HG02763 (cell line): Measurements from ENCODE around the gene MRPL20.
"Not testable (repeated sequence)": the region's sequence is repeated elsewhere in the genome, so short reads cannot be mapped to it uniquely, and the experiment has no call there.

Source experiments
- ATAC-seq: cut with Tn5 transposase; IDR thresholded peaks from one replicate; pipeline ENCODE4 v1.9.1; 2021; ENCODE audit warnings: mild to moderate bottlenecking, moderate library complexity; ENCODE audit not compliant: unreplicated experiment

MRPL20 gene

GRCh38 chr1:1406821-1407635, at the start of gene MRPL20:
Gene MRPL20, minus strand, starts transcription at chr1:1407293. Its CDS starts 76 bp downstream, at chr1:1407217.
- ATAC-seq = peak; percentile 92

- ATAC-seq = not testable (repeated sequence)
Measured at GRCh38 chr1:1456683-1457255, 49.7 kb upstream of the MRPL20 start.

- ATAC-seq = not testable (repeated sequence)
Measured at GRCh38 chr1:1455934-1456333, 48.8 kb upstream of the MRPL20 start.

- ATAC-seq = no peak
Measured at GRCh38 chr1:1455366-1455884, 48.3 kb upstream of the MRPL20 start.

- not testable (repeated sequence) for ATAC-seq
Measured at GRCh38 chr1:1454286-1455056, 47.4 kb upstream of the MRPL20 start.

GRCh38 chr1:1452882-1453281, 45.8 kb upstream of the MRPL20 start:
- no peak for ATAC-seq

- ATAC-seq = not testable (repeated sequence)
Measured at GRCh38 chr1:1452365-1452739, 45.3 kb upstream of the MRPL20 start.

- ATAC-seq = no peak
Measured at GRCh38 chr1:1451696-1452364, 44.7 kb upstream of the MRPL20 start.

GRCh38 chr1:1450616-1451015, 43.5 kb upstream of the MRPL20 start:
- not testable (repeated sequence) for ATAC-seq

- no peak for ATAC-seq
Measured at GRCh38 chr1:1449099-1449739, 42.1 kb upstream of the MRPL20 start, which contains the start of gene ATAD3C. Gene ATAD3C, plus strand, starts transcription at chr1:1449689. Its CDS starts 995 bp downstream, at chr1:1450684.

GRCh38 chr1:1446631-1447030, 39.5 kb upstream of the MRPL20 start:
- not testable (repeated sequence) for ATAC-seq

GRCh38 chr1:1442069-1442770, 35.1 kb upstream of the MRPL20 start:
- ATAC-seq = no peak

- no peak for ATAC-seq
Measured at GRCh38 chr1:1441002-1441888, 34.2 kb upstream of the MRPL20 start.

GRCh38 chr1:1440262-1441001, 33.3 kb upstream of the MRPL20 start:
- no peak for ATAC-seq

- ATAC-seq = no peak
Measured at GRCh38 chr1:1439546-1440261, 32.6 kb upstream of the MRPL20 start.

GRCh38 chr1:1438531-1439381, 31.7 kb upstream of the MRPL20 start:
- no peak for ATAC-seq
